H1 (cell line): ENCODE measurements around the gene SYNGR3. TPM values are rescaled to one million over a fixed set of nuclear protein-coding genes. Genes with fewer than 3 reads are reported as not detected.

ENCODE experiments used
- FOSL1 ChIP-seq: IDR thresholded peaks from 2 replicates; pipeline ENCODE4 v1.6.1; 2011; ENCODE audit warnings: mild to moderate bottlenecking, low read depth, low read length, moderate library complexity; ENCODE audit not compliant: insufficient read depth
- PHF8 ChIP-seq: fragments of 200-600 bp; sonication (generic); conservative IDR thresholded peaks from 2 replicates; pipeline ENCODE4 v1.7.1; 2012; ENCODE audit warnings: low read depth, mild to moderate bottlenecking, inconsistent platforms, low read length, moderate library complexity
- RFX5 ChIP-seq: IDR thresholded peaks from 2 replicates; pipeline ENCODE4 v1.6.1; 2011; ENCODE audit warnings: low read depth, low read length, improper control_type of control experiment, borderline replicate concordance
- SP4 ChIP-seq: IDR thresholded peaks from 2 replicates; pipeline ENCODE4 v1.6.1; 2012; ENCODE audit warnings: low read length, inconsistent platforms
- polyA plus RNA-seq, 7 experiments: library from polyadenylated mRNA; depleted of rRNA in 3 of 7; stranded (reverse) in 5 of 7; unstranded in 2 of 7; fragments of >200 nt in 5 of 7; fragments of 200-250 nt in 2 of 7; gene quantifications; 1 replicate in 5 of 7; 2 replicates in 1 of 7; 4 replicates in 1 of 7; pipeline versions ENCODE4 v1.2.1 to v1.2.3, GENCODE V29; 2011 to 2013; ENCODE audit warnings: missing spikeins in 2 of 7, mixed read lengths in 2 of 7
- total RNA-seq: library from RNA; stranded (reverse); fragmentation: NEBNext Ultra II Directional; extraction: Animal tissue kit (Norgen Biotek cat#: 25700); gene quantifications from 2 replicates; pipeline ENCODE4 v1.2.1, GENCODE V29; 2021

SYNGR3 gene
- total and polyA plus RNA-seq, 2 of the 8 experiments (the other 6 are each of a cell fraction or from before 2014, with no cell fraction given), result 36.2 to 49.9 TPM

DNA sequence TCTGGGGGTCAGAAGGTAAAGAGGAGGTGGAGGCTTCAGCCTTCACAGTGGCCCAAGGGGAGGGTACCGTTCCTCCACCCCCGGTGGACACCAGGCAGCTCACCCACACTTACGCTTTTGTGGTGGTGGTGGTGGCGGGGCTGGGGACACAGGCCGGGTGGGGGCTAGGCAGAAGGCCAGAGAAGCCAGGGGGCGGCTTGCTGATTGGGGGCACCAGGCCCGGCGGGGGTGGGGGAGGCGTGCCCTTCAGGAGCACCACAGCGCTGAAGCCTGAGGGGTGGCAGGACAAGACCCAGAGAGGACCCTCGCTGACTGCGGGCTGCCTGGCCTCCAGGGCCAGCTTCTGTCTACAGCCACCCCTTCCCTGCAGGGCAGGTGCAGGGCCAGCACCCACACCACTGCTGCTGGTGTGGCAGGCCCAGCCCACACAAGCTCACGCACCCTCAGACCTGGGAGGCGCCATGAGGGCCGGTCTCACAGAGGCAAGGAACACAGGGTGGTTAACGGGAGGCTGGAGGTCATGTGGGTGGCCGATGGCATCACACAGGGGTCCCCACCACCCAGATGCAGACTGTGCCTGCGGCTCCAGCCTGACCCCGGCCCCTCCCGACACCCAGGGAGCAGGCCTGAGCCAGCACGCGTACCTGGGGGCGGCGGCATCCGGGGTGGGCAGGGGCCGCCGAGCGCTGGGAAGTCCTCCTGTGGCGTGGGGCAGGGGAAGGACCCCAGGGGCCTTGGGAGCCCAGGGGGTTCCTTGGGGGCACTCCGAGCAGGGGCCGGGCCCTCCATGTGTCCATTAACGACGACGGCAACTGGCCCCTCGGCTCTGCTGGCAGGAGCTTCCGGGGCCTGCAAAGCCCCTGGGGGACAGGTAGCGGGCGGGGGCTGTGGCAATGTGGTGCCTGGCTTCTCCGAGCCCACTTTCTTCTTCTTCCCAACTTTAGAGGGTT lies 9.4 kb downstream of the SYNGR3 start (continued):
- no peak for TF ChIP-seq SP4
- TF ChIP-seq RFX5, result no peak
- TF ChIP-seq FOSL1, result no peak
- no peak for TF ChIP-seq PHF8
